IMR-90 (cell line): Measurements from ENCODE around the gene IFNK. TPM values are rescaled to one million over a fixed set of nuclear protein-coding genes. Genes with fewer than 3 reads are reported as not detected.

Experiments used
- ATAC-seq: fragments of 200-7000 bp; cut with Tn5 transposase; 2 replicates; pipeline ENCODE4 v1.9.1; 2020; ENCODE audit warnings: low read depth, mild to moderate bottlenecking, moderate library complexity
- BruUV-seq: library from RNA; stranded (reverse); fragments of 400-500 nt; replicated peaks from 2 replicates; lab custom pipeline; 2021; lab: Mats Ljungman, UMichigan
- CTCF ChIA-PET: fragments of 300-600 bp; formaldehyde crosslinking; extraction: SDS; loops from one replicate; lab custom pipeline; 2021; ENCODE audit warnings: antibody characterized with exemption; lab: Yijun Ruan, JAX
- POLR2A ChIA-PET: fragments of 300-600 bp; sonication (Branson Sonifier 250); formaldehyde crosslinking; loops from one replicate; lab custom pipeline; 2022; ENCODE audit warnings: antibody characterized with exemption; ENCODE audit not compliant: unreplicated experiment; lab: Charles Lee
- DNase-seq: peaks from one replicate; pipeline ENCODE4 v3.0.0; 2013
- H2AFZ ChIP-seq: replicated peaks from 2 replicates; pipeline ENCODE3; 2013; ENCODE audit warnings: low read length, mild to moderate bottlenecking; ENCODE audit not compliant: poor library complexity
- H2AK5ac ChIP-seq: 2 replicates; pipeline ENCODE4 v1.6.1; 2013; ENCODE audit warnings: low read depth, low read length, inconsistent platforms
- H2AK9ac ChIP-seq: replicated peaks from 2 replicates; pipeline ENCODE3; 2013; ENCODE audit warnings: mild to moderate bottlenecking, low read depth, low read length, moderate library complexity; ENCODE audit not compliant: poor library complexity
- H2BK120ac ChIP-seq: 2 replicates; pipeline ENCODE4 v1.6.1; 2013; ENCODE audit warnings: low read depth, low read length, inconsistent platforms
- H2BK15ac ChIP-seq: 3 replicates; pipeline ENCODE4 v1.6.1; 2013; ENCODE audit warnings: low read depth, low read length, inconsistent platforms
- H2BK20ac ChIP-seq: 2 replicates; pipeline ENCODE4 v1.6.1; 2013; ENCODE audit warnings: low read depth, mild to moderate bottlenecking, inconsistent platforms, low read length, moderate library complexity
- H2BK5ac ChIP-seq: 2 replicates; pipeline ENCODE4 v1.6.1; 2013; ENCODE audit warnings: mild to moderate bottlenecking, low read depth, low read length, inconsistent platforms; ENCODE audit not compliant: poor library complexity, severe bottlenecking
- H3K14ac ChIP-seq: replicated peaks from 2 replicates; pipeline ENCODE4 v1.6.1; 2013; ENCODE audit warnings: low read depth, low read length, inconsistent platforms
- H3K18ac ChIP-seq: 2 replicates; pipeline ENCODE4 v1.6.1; 2013; ENCODE audit warnings: low read depth, low read length, control low read depth
- H3K23ac ChIP-seq: 2 replicates; pipeline ENCODE4 v1.6.1; 2013; ENCODE audit warnings: low read depth, low read length, inconsistent platforms
- H3K27ac ChIP-seq: 2 replicates; pipeline ENCODE4 v1.5.1; 2013; ENCODE audit warnings: mild to moderate bottlenecking, control low read depth, low read length; ENCODE audit not compliant: insufficient read depth
- H3K27me3 ChIP-seq: 2 replicates; pipeline ENCODE4 v1.6.1; 2013; ENCODE audit warnings: low read length; ENCODE audit not compliant: control insufficient read depth, insufficient read depth
- H3K36me3 ChIP-seq: 2 replicates; pipeline ENCODE4 v1.6.1; 2013; ENCODE audit warnings: low read length, mixed read lengths; ENCODE audit not compliant: control insufficient read depth, insufficient read depth
- H3K4ac ChIP-seq: 2 replicates; pipeline ENCODE4 v1.6.1; 2013; ENCODE audit warnings: low read depth, low read length, inconsistent platforms
- H3K4me1 ChIP-seq: 2 replicates; pipeline ENCODE4 v1.6.1; 2013; ENCODE audit warnings: low read length, mixed read lengths; ENCODE audit not compliant: control insufficient read depth, insufficient read depth
- H3K4me2 ChIP-seq: 2 replicates; pipeline ENCODE4 v1.6.1; 2013; ENCODE audit warnings: low read depth, mild to moderate bottlenecking, control low read depth, low read length, moderate library complexity
- H3K4me3 ChIP-seq: 2 replicates; pipeline ENCODE4 v1.5.1; 2013; ENCODE audit warnings: low read depth, mild to moderate bottlenecking, control low read depth, low read length, moderate library complexity; ENCODE audit not compliant: insufficient read depth
- H3K56ac ChIP-seq: 2 replicates; pipeline ENCODE4 v1.6.1; 2013; ENCODE audit warnings: low read length, inconsistent platforms; ENCODE audit not compliant: insufficient read depth; ENCODE audit errors: extremely low read depth
- H3K79me1 ChIP-seq, 2 experiments: 2 replicates each; pipeline ENCODE4 v1.6.1; 2013; ENCODE audit warnings: low read length in 2 of 2, inconsistent platforms in 1 of 2, low read depth in 1 of 2
- H3K9ac ChIP-seq: 2 replicates; pipeline ENCODE4 v1.6.1; 2013; ENCODE audit warnings: low read depth, low read length, control low read depth
- H3K9me1 ChIP-seq: 2 replicates; pipeline ENCODE4 v1.6.1; 2013; ENCODE audit warnings: low read length, inconsistent platforms; ENCODE audit not compliant: insufficient read depth
- H3K9me3 ChIP-seq: 2 replicates; pipeline ENCODE4 v1.6.1; 2013; ENCODE audit warnings: low read length; ENCODE audit not compliant: control insufficient read depth, insufficient read depth
- H4K20me1 ChIP-seq: 2 replicates; pipeline ENCODE4 v1.6.1; 2013; ENCODE audit warnings: low read length, inconsistent platforms; ENCODE audit not compliant: insufficient read depth
- H4K5ac ChIP-seq: 2 replicates; pipeline ENCODE4 v1.6.1; 2013; ENCODE audit warnings: mild to moderate bottlenecking, low read depth, low read length, control low read depth
- H4K8ac ChIP-seq, 2 experiments: 2 replicates each; pipeline ENCODE4 v1.6.1; 2013; ENCODE audit warnings: low read depth in 2 of 2, low read length in 2 of 2, control low read depth in 1 of 2, inconsistent platforms in 1 of 2
- H4K91ac ChIP-seq: 2 replicates; pipeline ENCODE4 v1.6.1; 2013; ENCODE audit warnings: low read depth, low read length, inconsistent platforms; ENCODE audit not compliant: insufficient read depth
- BHLHE40 ChIP-seq: fragments of 150-350 bp; IDR thresholded peaks from 2 replicates; pipeline ENCODE4 v1.6.1; 2016; ENCODE audit warnings: mild to moderate bottlenecking, low read depth, low read length
- CEBPB ChIP-seq: IDR thresholded peaks from 2 replicates; pipeline ENCODE4 v1.6.1; 2012; ENCODE audit warnings: low read depth, low read length, improper control_type of control experiment
- CTCF ChIP-seq: conservative IDR thresholded peaks from 2 replicates; pipeline ENCODE4 v1.5.1; 2012; ENCODE audit warnings: mild to moderate bottlenecking, low read depth, low read length, improper control_type of control experiment
- ELK1 ChIP-seq: fragments of 150-350 bp; IDR thresholded peaks from 2 replicates; pipeline ENCODE4 v1.6.1; 2016; ENCODE audit warnings: low read depth, mild to moderate bottlenecking, low read length, moderate library complexity, borderline replicate concordance
- FOS ChIP-seq: fragments of 150-350 bp; IDR thresholded peaks from 2 replicates; pipeline ENCODE4 v1.6.1; 2016; ENCODE audit warnings: low read depth, low read length
- MAFK ChIP-seq: IDR thresholded peaks from 2 replicates; pipeline ENCODE4 v1.6.1; 2012; ENCODE audit warnings: low read depth, low read length, improper control_type of control experiment
- MAZ ChIP-seq: IDR thresholded peaks from 2 replicates; pipeline ENCODE4 v1.6.1; 2012; ENCODE audit warnings: low read depth, mild to moderate bottlenecking, low read length, improper control_type of control experiment, moderate library complexity, borderline replicate concordance
- MXI1 ChIP-seq: IDR thresholded peaks from 2 replicates; pipeline ENCODE4 v1.6.1; 2012; ENCODE audit warnings: low read depth, mild to moderate bottlenecking, low read length, moderate library complexity, borderline replicate concordance
- NFE2L2 ChIP-seq: fragments of 150-350 bp; IDR thresholded peaks from 2 replicates; pipeline ENCODE4 v1.6.1; 2016; ENCODE audit warnings: low read depth, mild to moderate bottlenecking, low read length
- POLR2A ChIP-seq: IDR thresholded peaks from 2 replicates; pipeline ENCODE4 v1.6.1; 2012; ENCODE audit warnings: mild to moderate bottlenecking, low read depth, low read length
- RAD21 ChIP-seq: IDR thresholded peaks from 2 replicates; pipeline ENCODE4 v1.6.1; 2012; ENCODE audit warnings: low read length, improper control_type of control experiment
- RCOR1 ChIP-seq: IDR thresholded peaks from 2 replicates; pipeline ENCODE4 v1.6.1; 2012; ENCODE audit warnings: mild to moderate bottlenecking, low read length, improper control_type of control experiment; ENCODE audit not compliant: insufficient replicate concordance
- RFX5 ChIP-seq: IDR thresholded peaks from 2 replicates; pipeline ENCODE4 v1.8.0; 2012; ENCODE audit warnings: low read depth, mild to moderate bottlenecking, low read length, moderate library complexity
- SMC3 ChIP-seq: fragments of 150-350 bp; IDR thresholded peaks from 2 replicates; pipeline ENCODE4 v1.6.1; 2016; ENCODE audit warnings: low read depth, mild to moderate bottlenecking, antibody characterized with exemption, low read length, moderate library complexity
- WGBS, 2 experiments: methylation state at CpG; one replicate each; pipeline versions ENCODE4 v1.1.5 to v1.1.7; 2013; ENCODE audit warnings: missing lambda C conversion rate in 2 of 2; ENCODE audit not compliant: insufficient read length in 1 of 2; ENCODE audit errors: extremely low coverage in 2 of 2; 5-methylcytosine and 5-hydroxymethylcytosine counted together
- dilution Hi-C: fragments of 300-500 bp; cut with HindIII; formaldehyde crosslinking; loops from one replicate; pipeline ENCODE4 v1.14.3; 2018; ENCODE audit warnings: low sequenced_read_pairs; ENCODE audit not compliant: unreplicated experiment
- in situ Hi-C: fragments of 300-500 bp; cut with MboI; formaldehyde crosslinking; loops from 3 replicates; pipeline ENCODE4 v1.14.3; 2019; ENCODE audit warnings: low sequenced_read_pairs, inconsistent platforms, mixed read lengths
- intact Hi-C: fragments of 100-400 bp; cut with micrococcal nuclease; formaldehyde crosslinking; loops from 2 replicates; pipeline ENCODE4 v1.10.0; 2022
- polyA plus RNA-seq, 3 experiments: library from polyadenylated mRNA; depleted of rRNA; stranded (reverse); fragments of >200 nt; gene quantifications; 2 replicates each; pipeline ENCODE4 v1.2.3, GENCODE V29; 2012; ENCODE audit warnings: low replicate concordance in 1 of 3
- total RNA-seq: library from RNA; depleted of rRNA; stranded (reverse); fragments of >200 nt; gene quantifications from 2 replicates; pipeline ENCODE4 v1.2.3, GENCODE V29; 2012

IFNK gene
- total and polyA plus RNA-seq, 2 of the 4 experiments (the other 2 are of a cell fraction), result not detected

GRCh38 chr9:27519466-27520465 is 4.3 kb upstream of the IFNK start:
- H4K20me1 ChIP-seq, result no peaks in the 10 kb centered on the region
- no peak overlapping the region for H2BK15ac ChIP-seq
- no peak for DNase-seq
- H3K36me3 ChIP-seq, result no peaks in the 10 kb centered on the region
- no peak overlapping the region for H2BK5ac ChIP-seq
- ChIA-PET POLR2A (no interaction called here), CTCF (no interaction called here)
- no peak overlapping the region for H2AFZ ChIP-seq
- WGBS, 2 experiments, result 30% methylated on average over 2 of the region's 10 CpGs; no CpG with 5 or more reads in 1 of the 2 experiments
- no peak overlapping the region for H2BK120ac ChIP-seq
- H3K14ac ChIP-seq, result no peak overlapping the region
- H3K9me1 ChIP-seq, result no peaks in the 10 kb centered on the region
- no peak overlapping the region for H2BK20ac ChIP-seq
- no peak overlapping the region for H4K8ac ChIP-seq
- intact Hi-C loops (no loop called here), in situ Hi-C loops (no loop called here), dilution Hi-C loops (no loop called here)
- no peak overlapping the region for H3K18ac ChIP-seq
- no peak overlapping the region for H4K91ac ChIP-seq
- H3K9me3 ChIP-seq, result no peaks in the 10 kb centered on the region
- H3K4me1 ChIP-seq, result no peaks in the 10 kb centered on the region
- BruUV-seq, result no TSS peak
- H3K56ac ChIP-seq, result no peak overlapping the region
- no peak overlapping the region for H3K4ac ChIP-seq
- H2AK5ac ChIP-seq, result no peak overlapping the region
- no peak overlapping the region for H4K5ac ChIP-seq
- no peak overlapping the region for H3K4me2 ChIP-seq
- no peak overlapping the region for H3K9ac ChIP-seq
- ATAC-seq, result no peak
- H3K27me3 ChIP-seq, result no peaks in the 10 kb centered on the region; the same call in none of the 2 replicates
- no peak overlapping the region for H3K4me3 ChIP-seq
- no peak overlapping the region for H2AK9ac ChIP-seq
- H3K79me1 ChIP-seq, result no peaks in the 10 kb centered on the region
- no peak overlapping the region for H3K23ac ChIP-seq
- H3K27ac ChIP-seq, result no peak overlapping the region
- no peak for TF ChIP-seq POLR2A
- TF ChIP-seq FOS, result no peak
- TF ChIP-seq MXI1, result no peak
- TF ChIP-seq CTCF, result no peak
- TF ChIP-seq RAD21, result no peak
- TF ChIP-seq ELK1, result no peak
- no peak for TF ChIP-seq SMC3
- no peak for TF ChIP-seq NFE2L2
- no peak for TF ChIP-seq CEBPB
- TF ChIP-seq MAZ, result no peak
- no peak for TF ChIP-seq RCOR1
- TF ChIP-seq MAFK, result no peak
- TF ChIP-seq BHLHE40, result no peak
- no peak for TF ChIP-seq RFX5
